GM12878 (cell line): ENCODE measurements around the gene METAP2. TPM values are rescaled to one million over a fixed set of nuclear protein-coding genes. Genes with fewer than 3 reads are reported as not detected.

Experiments
- ATAC-seq: fragments of 200-7000 bp; cut with Tn5 transposase; 3 replicates; pipeline ENCODE4 v1.9.1; 2020; ENCODE audit warnings: mild to moderate bottlenecking, moderate library complexity
- BruUV-seq: library from RNA; stranded (reverse); fragments of 400-500 nt; replicated peaks from 2 replicates; lab custom pipeline; 2021; lab: Mats Ljungman, UMichigan
- CTCF ChIA-PET: fragments of 300-600 bp; sonication (Branson Sonifier 250); formaldehyde crosslinking; extraction: SDS; loops from one replicate; lab custom pipeline; 2021; ENCODE audit warnings: inconsistent platforms; lab: Yijun Ruan, JAX
- POLR2A ChIA-PET: fragments of 350-600 bp; formaldehyde crosslinking; extraction: SDS; loops from one replicate; lab custom pipeline; 2021; ENCODE audit warnings: inconsistent platforms; lab: Charles Lee
- RAD21 ChIA-PET: fragments of 300-600 bp; sonication (Branson Sonifier 250); formaldehyde crosslinking; loops from one replicate; lab custom pipeline; 2023; ENCODE audit warnings: antibody characterized with exemption; ENCODE audit not compliant: unreplicated experiment; lab: Charles Lee
- SMC1A ChIA-PET: fragments of 300-600 bp; sonication (Branson Sonifier 250); formaldehyde crosslinking; loops from one replicate; lab custom pipeline; 2023; ENCODE audit not compliant: unreplicated experiment, uncharacterized antibody; lab: Charles Lee
- DNase-seq: peaks from one replicate; pipeline ENCODE4 v3.0.0-alpha.2; 2011; ENCODE audit warnings: low read depth, low spot score
- FAIRE-seq: peaks from 3 replicates; lab custom pipeline; 2011; peaks lifted over from hg19 to GRCh38; lab: Jason Lieb, UNC
- H2AFZ ChIP-seq: 2 replicates; pipeline ENCODE4 v1.6.0; 2011; ENCODE audit warnings: low read depth, low read length, control low read depth; ENCODE audit not compliant: control insufficient read depth
- H3K27ac ChIP-seq: 2 replicates; pipeline ENCODE4 v1.5.1; 2011; ENCODE audit warnings: control low read depth; ENCODE audit not compliant: control insufficient read depth, insufficient read depth
- H3K27me3 ChIP-seq, 2 experiments: replicated peaks in 1 of 2; 2 replicates each; pipeline versions ENCODE4 v1.6.0 to v1.6.1; 2011; ENCODE audit warnings: low read length in 1 of 2; ENCODE audit not compliant: control insufficient read depth in 2 of 2, insufficient read depth in 2 of 2
- H3K36me3 ChIP-seq, 2 experiments: 2 replicates each; pipeline ENCODE4 v1.5.1; 2011; ENCODE audit warnings: low read length in 1 of 2; ENCODE audit not compliant: control insufficient read depth in 2 of 2, insufficient read depth in 2 of 2
- H3K4me1 ChIP-seq: 2 replicates; pipeline ENCODE4 v1.6.1; 2011; ENCODE audit warnings: mild to moderate bottlenecking, low read length, moderate library complexity, mixed read lengths; ENCODE audit not compliant: control insufficient read depth, insufficient read depth
- H3K4me2 ChIP-seq: 2 replicates; pipeline ENCODE4 v1.6.0; 2011; ENCODE audit warnings: control low read depth; ENCODE audit not compliant: control insufficient read depth, insufficient read depth
- H3K4me3 ChIP-seq: fragments of 200-600 bp; sonication (generic); 2 replicates; pipeline ENCODE4 v1.5.1; 2016
- H3K79me2 ChIP-seq: 2 replicates; pipeline ENCODE4 v1.6.0; 2011; ENCODE audit warnings: low read length; ENCODE audit not compliant: control insufficient read depth, insufficient read depth
- H3K9ac ChIP-seq: 2 replicates; pipeline ENCODE4 v1.8.0; 2011; ENCODE audit warnings: low read length, control low read depth, mixed read lengths; ENCODE audit not compliant: control insufficient read depth, insufficient read depth
- H3K9me3 ChIP-seq: replicated peaks from 3 replicates; pipeline ENCODE4 v1.5.1; 2011; ENCODE audit warnings: mild to moderate bottlenecking, low read length; ENCODE audit not compliant: control insufficient read depth, insufficient read depth
- H4K20me1 ChIP-seq: 2 replicates; pipeline ENCODE4 v1.6.0; 2011; ENCODE audit not compliant: control insufficient read depth, insufficient read depth
- ASH2L ChIP-seq: fragments of 300-600, 200-600 bp; sonication (generic); IDR thresholded peaks from 2 replicates; pipeline ENCODE4 v1.6.1; 2017; ENCODE audit warnings: low read depth, mild to moderate bottlenecking, borderline replicate concordance
- CHD1 ChIP-seq: IDR thresholded peaks from 2 replicates; pipeline ENCODE4 v1.6.1; 2012; ENCODE audit warnings: low read depth, low read length, improper control_type of control experiment
- HDAC2 ChIP-seq: fragments of 200-600 bp; sonication (generic); IDR thresholded peaks from 2 replicates; pipeline ENCODE4 v1.6.1; 2017
- KAT2A ChIP-seq: conservative IDR thresholded peaks from 2 replicates; pipeline ENCODE4 v1.6.1; 2011; ENCODE audit warnings: low read depth, low read length; ENCODE audit not compliant: control insufficient read depth
- KDM1A ChIP-seq: fragments of 200-600 bp; sonication (generic); IDR thresholded peaks from 2 replicates; pipeline ENCODE4 v1.6.1; 2016; ENCODE audit warnings: borderline replicate concordance
- LARP7 ChIP-seq: fragments of 450-650 bp; IDR thresholded peaks from 2 replicates; pipeline ENCODE4 v1.6.1; 2017; ENCODE audit warnings: mild to moderate bottlenecking
- RELA ChIP-seq: fragments of 450-650 bp; IDR thresholded peaks from 2 replicates; pipeline ENCODE4 v1.8.0; 2014; ENCODE audit warnings: borderline replicate concordance; ENCODE audit not compliant: partially characterized antibody
- SMAD5 ChIP-seq: IDR thresholded peaks from 2 replicates; pipeline ENCODE4 v1.6.1; 2016; ENCODE audit warnings: antibody characterized with exemption, low read depth
- SMARCA5 ChIP-seq: fragments of 450-650 bp; IDR thresholded peaks from 2 replicates; pipeline ENCODE4 v1.6.1; 2017; ENCODE audit warnings: mild to moderate bottlenecking
- SMC3 ChIP-seq: IDR thresholded peaks from 2 replicates; pipeline ENCODE4 v1.6.1; 2011; ENCODE audit warnings: low read length, improper control_type of control experiment, borderline replicate concordance
- WGBS: methylation state at CpG from one replicate; pipeline ENCODE4 v1.1.6; 2016; ENCODE audit warnings: low lambda C conversion rate; ENCODE audit not compliant: insufficient replicate concordance, insufficient coverage; ENCODE audit errors: missing lambda C conversion rate; 5-methylcytosine and 5-hydroxymethylcytosine counted together
- in situ Hi-C: fragments of 300-500 bp; cut with MboI; formaldehyde crosslinking; loops from 9 replicates; pipeline ENCODE4 v1.14.3; 2018; ENCODE audit warnings: mixed read lengths
- intact Hi-C: fragments of 100-400 bp; cut with micrococcal nuclease; formaldehyde crosslinking; loops from one replicate; pipeline ENCODE4 v1.14.2; 2022; ENCODE audit not compliant: unreplicated experiment
- polyA plus RNA-seq, 11 experiments: library from polyadenylated mRNA; depleted of rRNA in 4 of 11; unstranded in 6 of 11; stranded (reverse) in 5 of 11; fragments of >200 nt; fragmentation: Nextera tagmentation in 4 of 11; fragmentation: Illumina TruSeq in 1 of 11; extraction: Ambion mirVana in 4 of 11; extraction: Trizol in 1 of 11; gene quantifications; 1 replicate in 1 of 11; 2 replicates in 10 of 11; pipeline versions ENCODE4 v1.2.1 to v1.2.3, GENCODE V29; 2011 to 2016; ENCODE audit warnings: inconsistent platforms in 2 of 11, missing spikeins in 2 of 11, low read depth in 1 of 11
- total RNA-seq, 4 experiments: library from RNA; depleted of rRNA in 3 of 4; stranded (reverse); fragments of >200 nt in 3 of 4; fragmentation: Illumina TruSeq in 1 of 4; extraction: Trizol in 1 of 4; gene quantifications; 2 replicates each; pipeline versions ENCODE4 v1.2.1 to v1.2.3, GENCODE V29; 2013 to 2021

Gene METAP2
- total and polyA plus RNA-seq, 10 of the 15 experiments (the other 5 are each of a cell fraction or from before 2014, with no cell fraction given), result 50.7 to 132 (median 73.9) TPM

GRCh38 chr12:95551305-95551704 lies 77.4 kb downstream of the METAP2 start, which contains the start of gene USP44:
USP44 (minus strand) TSS chr12:95551476; CDS start chr12:95534256, 17,220 bp downstream.
- H3K79me2 ChIP-seq, result no peaks in the 10 kb centered on the region
- H3K27ac ChIP-seq, result no peak within 1 kb of the TSS
- ChIA-PET POLR2A (no interaction called here), CTCF (interaction anchor here (1.0 kb wide), 2 partner anchors 16 to 22 kb away, joined by 3 read pairs; no protein-coding TSS in a partner anchor), RAD21 (interaction anchor here (1.0 kb wide), 1 partner anchor 21 kb away, joined by 3 read pairs; no protein-coding TSS in a partner anchor), SMC1A (interaction anchor here (0.6 to 0.9 kb wide), 3 partner anchors 10 to 91 kb away, joined by 3 to 5 read pairs (median 3); no protein-coding TSS in a partner anchor)
- no peak within 1 kb of the TSS for H3K4me3 ChIP-seq
- no peak within 1 kb of the TSS for H3K4me2 ChIP-seq
- intact Hi-C loops (no loop called here), in situ Hi-C loops (no loop called here)
- peaks cover 6% of the 10 kb centered on the region for H3K9me3 ChIP-seq
- DNase-seq, result no peak
- H4K20me1 ChIP-seq, result no peaks in the 10 kb centered on the region
- H2AFZ ChIP-seq, result no peak within 1 kb of the TSS
- 41% methylated on average over 9 of the region's 9 CpGs for WGBS
- peaks cover 5 to 17% of the 10 kb centered on the region in 2 experiments for H3K27me3 ChIP-seq
- H3K36me3 ChIP-seq, result no peaks in the 10 kb centered on the region
- BruUV-seq, result no TSS peak
- ATAC-seq, result no peak
- TF ChIP-seq SMC3 (no peak), HDAC2 (no peak), RELA (no peak), CHD1 (no peak), LARP7 (no peak), ASH2L (no peak), KDM1A (no peak), SMARCA5 (no peak), SMAD5 (no peak), KAT2A (no peak)
- no peaks in the 10 kb centered on the region for H3K4me1 ChIP-seq
- FAIRE-seq, result no peak
- no peak within 1 kb of the TSS for H3K9ac ChIP-seq
